GM23248 (cell line): ENCODE results near the gene PML. TPM values are rescaled to one million over a fixed set of nuclear protein-coding genes. Genes with fewer than 3 reads are reported as not detected.

Experiments
- DNase-seq: peaks from one replicate; pipeline ENCODE4 v3.0.0-alpha.2; 2015
- H2AFZ ChIP-seq: fragments of 200-600 bp; sonication (generic); 2 replicates; pipeline ENCODE4 v1.6.1; 2016; ENCODE audit warnings: antibody characterized with exemption
- H3F3A ChIP-seq: fragments of 200-600 bp; sonication (generic); 2 replicates; pipeline ENCODE4 v1.6.1; 2016; ENCODE audit warnings: mild to moderate bottlenecking, antibody characterized with exemption, mixed run types; ENCODE audit not compliant: insufficient read depth
- H3K27ac ChIP-seq: fragments of 200-600 bp; sonication (generic); 2 replicates; pipeline ENCODE4 v1.5.1; 2016; ENCODE audit warnings: mild to moderate bottlenecking
- H3K27me3 ChIP-seq: fragments of 200-600 bp; sonication (generic); replicated peaks from 2 replicates; pipeline ENCODE4 v1.6.1; 2016; ENCODE audit warnings: mild to moderate bottlenecking; ENCODE audit not compliant: insufficient read depth
- H3K36me3 ChIP-seq: fragments of 200-600 bp; sonication (generic); 2 replicates; pipeline ENCODE4 v1.6.1; 2016; ENCODE audit warnings: low read depth, mild to moderate bottlenecking
- H3K4me1 ChIP-seq: fragments of 200-600 bp; sonication (generic); 2 replicates; pipeline ENCODE4 v1.6.1; 2016; ENCODE audit warnings: mild to moderate bottlenecking; ENCODE audit not compliant: insufficient read depth
- H3K4me2 ChIP-seq: fragments of 200-600 bp; sonication (generic); one replicate; pipeline ENCODE4 v1.6.1; 2016; ENCODE audit warnings: mild to moderate bottlenecking; ENCODE audit not compliant: unreplicated experiment
- H3K4me3 ChIP-seq: fragments of 200-600 bp; sonication (generic); 2 replicates; pipeline ENCODE4 v1.5.1; 2016; ENCODE audit warnings: mild to moderate bottlenecking
- H3K79me2 ChIP-seq: fragments of 200-600 bp; sonication (generic); 2 replicates; pipeline ENCODE4 v1.6.1; 2016; ENCODE audit warnings: mild to moderate bottlenecking; ENCODE audit not compliant: insufficient read depth
- H3K9ac ChIP-seq: fragments of 200-600 bp; sonication (generic); 2 replicates; pipeline ENCODE4 v1.6.1; 2016; ENCODE audit warnings: mild to moderate bottlenecking
- H3K9me2 ChIP-seq: fragments of 200-600 bp; sonication (generic); 2 replicates; pipeline ENCODE4 v1.6.1; 2016; ENCODE audit warnings: mixed run types, mild to moderate bottlenecking, moderate library complexity; ENCODE audit not compliant: insufficient read depth
- H3K9me3 ChIP-seq: fragments of 200-600 bp; sonication (generic); one replicate; pipeline ENCODE4 v1.6.1; 2017; ENCODE audit warnings: low read depth
- H4K20me1 ChIP-seq: fragments of 200-600 bp; sonication (generic); 2 replicates; pipeline ENCODE4 v1.6.0; 2016; ENCODE audit not compliant: insufficient read depth
- EZH2 ChIP-seq: fragments of 200-600 bp; sonication (generic); IDR thresholded peaks from 2 replicates; pipeline ENCODE4 v1.6.1; 2018; ENCODE audit warnings: antibody characterized with exemption, mild to moderate bottlenecking; ENCODE audit not compliant: insufficient read depth, poor library complexity, severe bottlenecking
- EZH2phosphoT487 ChIP-seq: fragments of 200-600 bp; sonication (generic); IDR thresholded peaks from 2 replicates; pipeline ENCODE4 v1.6.1; 2018; ENCODE audit warnings: antibody characterized with exemption, moderate library complexity, mild to moderate bottlenecking, low read depth; ENCODE audit not compliant: insufficient read depth
- WGBS, 2 experiments: methylation state at CpG; one replicate each; pipeline ENCODE4 v1.1.6; 2015 to 2017; ENCODE audit warnings: low lambda C conversion rate in 2 of 2, low coverage in 1 of 2; ENCODE audit errors: missing lambda C conversion rate in 2 of 2; 5-methylcytosine and 5-hydroxymethylcytosine counted together
- in situ Hi-C: fragments of 300-500 bp; cut with MboI; formaldehyde crosslinking; loops from 2 replicates; pipeline ENCODE4 v1.15.0; 2020
- polyA plus RNA-seq: library from polyadenylated mRNA; unstranded; fragments of >200 nt; fragmentation: Nextera tagmentation; extraction: Ambion mirVana; gene quantifications from 2 replicates; pipeline ENCODE4 v1.2.1, GENCODE V29; 2016
- total RNA-seq: library from RNA; depleted of rRNA; stranded (reverse); fragments of >200 nt; shearing (Covaris generic); gene quantifications from 2 replicates; pipeline ENCODE4 v1.2.3, GENCODE V29; 2014

The PML gene
- total and polyA plus RNA-seq, 2 experiments from 2014 or later, result 52.9 to 74.7 TPM

GRCh38 chr15:73991726-73992593, 2.6 kb upstream of the PML start, which contains the start of gene STOML1:
Gene STOML1, minus strand, starts transcription at chr15:73992295. Its CDS starts 72 bp downstream, at chr15:73992223.
- Histone ChIP-seq H3F3A (peaks cover 41% of the 10 kb centered on the region), H3K4me2 (peak within 1 kb of the TSS; percentile 94), H3K4me3 (peak within 1 kb of the TSS; percentile 90), H3K27ac (peak within 1 kb of the TSS; percentile 51), H4K20me1 (no peaks in the 10 kb centered on the region), H2AFZ (peak within 1 kb of the TSS; percentile 84), H3K36me3 (no peaks in the 10 kb centered on the region), H3K27me3 (no peaks in the 10 kb centered on the region), H3K9me3 (no peaks in the 10 kb centered on the region), H3K79me2 (peaks cover 37% of the 10 kb centered on the region), H3K9ac (peak within 1 kb of the TSS; percentile 71), H3K4me1 (peaks cover 33% of the 10 kb centered on the region), H3K9me2 (no peaks in the 10 kb centered on the region)
- 3% methylated on average over 41 to 47 of the region's 72 CpGs for WGBS, 2 experiments
- peak; percentile 98 for DNase-seq
- TF ChIP-seq EZH2phosphoT487 (no peak), EZH2 (no peak)
- in situ Hi-C loops, result no loop called here

- 67 to 69% methylated on average over 5 of the region's 5 CpGs for WGBS, 2 experiments
- Histone ChIP-seq H3K4me2 (peak overlapping the region; percentile 67), H3K9ac (peak overlapping the region; percentile 35; the same call in 1 of the 2 replicates), H3K4me3 (peak overlapping the region; percentile 90), H4K20me1 (no peaks in the 10 kb centered on the region), H3K79me2 (peaks cover 42% of the 10 kb centered on the region), H3K36me3 (no peaks in the 10 kb centered on the region), H3K9me2 (no peaks in the 10 kb centered on the region), H3K27me3 (no peaks in the 10 kb centered on the region), H3K4me1 (peaks cover 33% of the 10 kb centered on the region), H3K27ac (no peak overlapping the region), H3F3A (peaks cover 47% of the 10 kb centered on the region), H3K9me3 (no peaks in the 10 kb centered on the region), H2AFZ (peak overlapping the region; percentile 84)
- no peak for DNase-seq
- no peak for TF ChIP-seq EZH2
- in situ Hi-C loops, result no loop called here
These were observed 2.0 kb upstream of the PML start for GRCh38 chr15:73992594-73992898.

- Histone ChIP-seq H3K79me2 (peaks cover 51% of the 10 kb centered on the region), H3K27me3 (no peaks in the 10 kb centered on the region), H3K27ac (no peak overlapping the region), H3K4me2 (no peak overlapping the region), H2AFZ (no peak overlapping the region), H4K20me1 (no peaks in the 10 kb centered on the region), H3F3A (peaks cover 47% of the 10 kb centered on the region), H3K4me1 (peaks cover 28% of the 10 kb centered on the region), H3K36me3 (peaks cover 3% of the 10 kb centered on the region; the same call in 1 of the 2 replicates), H3K4me3 (no peak overlapping the region), H3K9me3 (no peaks in the 10 kb centered on the region), H3K9ac (no peak overlapping the region), H3K9me2 (no peaks in the 10 kb centered on the region)
- no peak for DNase-seq
- TF ChIP-seq EZH2, result no peak
- no peak for TF ChIP-seq EZH2phosphoT487
- WGBS, 2 experiments, result 80 to 89% methylated on average over 7 to 10 of the region's 10 CpGs
- in situ Hi-C loops, result no loop called here
These were observed 1.1 kb upstream of the PML start for GRCh38 chr15:73993211-73993994.

GRCh38 chr15:73994912-73995622, 551 bp downstream of the PML start:
- Histone ChIP-seq H3K36me3 (peaks cover 13% of the 10 kb centered on the region; the same call in 1 of the 2 replicates), H3K79me2 (peaks cover 63% of the 10 kb centered on the region), H3K4me3 (peak overlapping the region; percentile 91), H3K27me3 (no peaks in the 10 kb centered on the region), H2AFZ (peak overlapping the region; percentile 50), H4K20me1 (no peaks in the 10 kb centered on the region), H3K4me2 (peak overlapping the region; percentile 97), H3K27ac (peak overlapping the region; percentile 72), H3K9me3 (no peaks in the 10 kb centered on the region), H3F3A (peaks cover 36% of the 10 kb centered on the region), H3K9ac (peak overlapping the region; percentile 90), H3K9me2 (no peaks in the 10 kb centered on the region), H3K4me1 (peaks cover 17% of the 10 kb centered on the region)
- in situ Hi-C loops, result no loop called here
- DNase-seq, result peak; percentile 55
- TF ChIP-seq EZH2 (no peak), EZH2phosphoT487 (no peak)
- WGBS, 2 experiments, result 0 to 1% methylated on average over 18 of the region's 18 CpGs
